Activated naive CD4-positive, alpha-beta T cell (primary cell): ENCODE data around the gene GRM7.

Experiments used
- DNase-seq, 4 experiments: peaks; one replicate each; lab custom pipeline; 2025; lab: John Stamatoyannopoulos, UW

Gene GRM7

GRCh38 chr3:7789324-7789723 lies 928.4 kb downstream of the GRM7 start:
- no peak for DNase-seq

- no peak for DNase-seq
Observed at GRCh38 chr3:7790141-7790540, 929.2 kb downstream of the GRM7 start.
